ENCODE data around the gene DMD.
"Not testable (repeated sequence)": the region's sequence is repeated elsewhere in the genome, so short reads cannot be mapped to it uniquely, and the experiment has no call there.

Gene DMD

DNA sequence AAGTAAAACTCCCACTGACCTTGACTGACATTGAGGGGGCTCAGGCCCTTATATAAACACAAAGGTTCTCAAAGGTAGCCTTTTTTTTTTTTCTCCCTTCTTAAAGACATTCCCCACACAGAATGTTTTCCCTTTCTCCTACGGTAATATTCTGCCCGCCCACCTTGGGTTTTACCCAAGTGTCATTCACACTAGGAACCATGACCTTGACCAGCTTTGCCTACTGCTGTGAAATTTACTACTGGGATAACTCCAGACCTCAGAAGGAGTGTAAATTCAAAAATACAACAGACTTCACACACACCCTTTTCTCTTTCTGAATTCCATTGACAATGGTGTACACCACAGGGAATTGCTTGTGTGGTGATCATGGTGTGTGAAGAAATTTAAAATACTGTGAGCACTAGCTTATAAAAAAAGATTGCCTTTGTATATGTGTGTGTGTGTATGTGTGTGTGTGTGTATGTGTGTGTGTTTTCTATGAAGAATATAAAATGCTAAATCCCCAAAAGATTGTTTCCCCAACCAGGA is 1550.0 kb downstream of the DMD start:
- DNase-seq, result no peak

DNA sequence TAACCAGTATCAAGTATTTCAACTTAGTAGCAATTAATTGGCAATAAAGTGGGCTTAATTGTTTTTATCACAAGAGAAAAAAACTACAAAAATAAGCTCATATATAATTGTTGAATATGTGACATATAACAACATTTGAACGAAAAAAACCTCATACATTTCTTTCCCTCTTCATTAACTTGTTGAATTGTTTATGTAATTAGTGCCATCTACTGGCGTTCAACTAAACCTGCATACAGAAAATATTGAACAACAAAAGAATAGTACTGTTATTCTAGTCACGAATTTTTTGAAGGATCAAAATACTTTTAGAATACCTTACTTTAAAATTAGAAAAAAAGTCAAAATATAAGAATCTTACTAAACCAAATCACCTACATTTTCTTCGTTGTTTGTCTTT is 1553.0 kb downstream of the DMD start:
- no peak for DNase-seq

DNA sequence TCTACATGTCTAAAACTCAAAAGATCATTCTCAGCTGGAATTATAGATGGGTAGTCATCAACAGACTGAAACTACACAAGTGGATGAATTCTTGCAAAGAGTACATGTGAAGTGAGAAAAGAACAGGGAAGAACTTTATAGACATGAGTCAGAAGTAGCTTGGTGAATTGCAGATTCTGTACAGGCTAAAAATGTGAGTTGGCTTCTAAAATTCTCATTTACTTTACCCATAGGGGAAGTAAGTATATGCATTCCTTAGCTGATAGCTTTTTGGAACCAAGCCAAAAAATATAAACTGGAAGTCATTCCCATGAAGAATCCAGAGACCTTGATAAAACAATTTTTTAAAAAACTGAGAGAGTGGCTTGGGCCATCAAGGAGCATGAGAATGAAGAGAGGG is 1555.3 kb downstream of the DMD start:
- DNase-seq, result no peak

DNA sequence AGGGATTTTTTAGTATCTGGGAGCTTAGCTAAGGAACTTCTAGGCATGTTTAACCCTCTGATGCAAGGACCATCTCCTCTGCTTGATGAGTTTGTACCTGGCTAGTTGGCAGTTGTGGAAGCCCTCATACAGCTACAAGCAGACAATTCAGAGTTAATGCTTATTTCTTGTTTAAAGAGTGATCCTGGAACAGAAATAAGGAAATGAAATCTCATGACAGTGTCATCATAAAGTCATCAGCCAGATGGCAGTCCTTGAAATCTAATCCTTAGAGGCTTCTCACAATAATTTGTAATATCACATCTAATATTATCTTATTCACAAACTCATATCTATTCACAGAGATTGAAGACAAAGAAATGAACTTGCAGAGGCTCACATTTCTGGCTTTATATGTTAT is 1557.9 kb downstream of the DMD start:
- DNase-seq, result no peak

DNA sequence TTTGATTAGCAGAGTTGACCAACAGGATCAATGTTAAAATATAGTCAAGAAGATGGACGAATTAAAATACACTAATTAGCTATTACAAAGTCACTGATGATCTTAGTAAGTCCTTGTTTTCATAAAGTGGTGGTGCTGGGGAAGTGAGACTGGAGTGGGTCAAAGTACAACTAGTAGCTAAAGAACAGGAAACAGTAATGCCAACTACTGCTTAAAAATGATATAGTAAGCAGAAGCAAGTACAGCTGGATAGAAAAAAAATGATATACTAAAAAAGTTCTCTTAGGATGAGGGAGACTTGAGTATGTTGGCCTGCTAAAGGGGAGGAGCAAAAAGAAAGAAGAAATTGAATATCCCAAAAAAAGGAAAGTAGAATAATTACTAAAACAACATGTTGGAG is 1558.7 kb downstream of the DMD start:
- DNase-seq, result no peak

DNA sequence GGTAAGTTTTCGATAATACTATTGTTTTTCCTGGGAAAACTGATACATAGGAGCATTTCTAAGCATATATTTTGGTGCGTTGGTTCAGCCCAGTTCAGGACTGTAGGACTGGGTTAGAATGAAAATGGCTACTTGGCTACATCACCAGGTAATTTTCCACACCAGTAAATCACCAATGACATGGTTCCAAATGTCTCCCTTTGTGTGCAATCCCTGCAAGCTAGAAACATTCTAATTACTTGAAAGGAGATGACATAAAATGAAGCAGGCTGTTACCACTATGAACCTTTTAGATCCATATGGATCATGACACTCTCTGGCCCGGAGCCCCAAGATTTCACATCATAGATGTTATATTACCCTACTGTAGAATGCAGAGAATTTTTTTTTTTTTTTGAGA is 1562.1 kb downstream of the DMD start:
- no peak for DNase-seq

DNA sequence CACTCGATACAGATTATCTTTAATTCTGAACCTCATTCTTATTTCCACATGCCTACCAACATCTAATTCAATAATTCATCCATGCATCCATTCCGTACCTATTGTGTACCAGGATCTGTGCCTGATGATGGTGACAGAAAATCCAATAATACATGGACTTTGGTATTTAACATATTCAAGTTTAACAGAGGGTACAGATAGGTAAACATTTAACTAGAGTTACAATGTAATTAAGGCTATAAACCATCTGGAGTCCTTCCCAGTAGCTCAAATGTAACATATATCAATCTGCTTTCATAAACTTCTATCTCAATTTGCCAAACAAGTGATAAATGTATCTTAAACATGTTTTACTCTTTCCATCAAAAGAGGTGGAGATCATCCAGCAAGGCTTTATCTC is 1578.0 kb downstream of the DMD start:
- no peak for DNase-seq

DNA sequence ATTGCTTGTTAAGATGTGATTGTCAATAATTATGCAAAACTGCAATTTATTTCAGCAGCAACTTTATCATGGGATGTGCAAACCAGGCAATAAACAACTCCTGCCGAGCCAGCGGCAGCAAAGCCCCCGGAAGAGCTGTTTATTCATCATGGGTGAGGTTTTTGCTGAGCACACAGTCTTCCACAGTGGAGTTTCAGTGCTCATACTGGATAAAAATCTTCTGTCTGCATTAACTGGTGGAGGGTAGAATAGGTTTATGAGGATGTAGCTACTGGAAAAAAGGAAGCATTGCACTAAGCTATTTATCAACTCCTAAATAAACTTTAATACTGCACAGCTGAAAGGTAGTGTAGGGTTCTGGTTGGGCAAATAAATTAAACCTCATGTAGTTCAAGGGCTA is 1582.2 kb downstream of the DMD start:
- no peak for DNase-seq

DNA sequence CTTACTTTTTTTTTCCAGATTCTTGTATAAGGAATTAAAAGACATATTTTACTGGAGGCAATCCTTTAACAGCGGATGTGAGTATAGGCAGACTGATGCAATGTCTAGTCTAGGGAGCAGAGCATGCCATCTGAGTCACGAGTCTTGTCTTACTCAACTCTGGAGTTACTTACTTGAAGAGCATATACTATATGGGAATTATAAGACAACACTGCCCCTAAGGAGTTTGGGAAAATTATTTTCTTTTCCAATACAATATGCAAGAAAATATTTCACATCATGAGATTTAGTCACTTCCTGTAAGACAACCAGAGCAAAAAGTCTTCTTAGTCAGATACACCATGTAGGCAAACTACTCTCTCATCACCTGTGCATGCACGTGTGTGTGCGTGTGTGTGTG is 1602.2 kb downstream of the DMD start:
- DNase-seq, result no peak

DNA sequence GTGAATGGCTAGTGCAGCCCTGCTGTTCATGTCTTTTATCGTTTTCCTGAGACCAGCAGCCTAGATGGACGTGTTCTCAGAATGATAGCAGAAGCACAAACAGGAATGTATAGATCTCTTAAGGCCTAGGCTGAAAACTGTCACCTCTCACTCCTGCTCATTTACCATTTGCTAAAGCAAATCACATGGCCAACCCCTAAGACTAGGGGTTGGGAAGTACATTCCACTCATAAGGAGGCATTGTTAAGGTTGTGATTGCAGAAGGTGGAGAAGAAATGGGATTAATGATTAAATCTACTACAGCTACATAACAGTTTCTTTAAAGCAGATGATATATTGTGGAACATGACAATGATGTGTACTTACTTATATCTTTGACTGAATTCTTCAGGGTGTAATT is 1602.7 kb downstream of the DMD start:
- no peak for DNase-seq

DNA sequence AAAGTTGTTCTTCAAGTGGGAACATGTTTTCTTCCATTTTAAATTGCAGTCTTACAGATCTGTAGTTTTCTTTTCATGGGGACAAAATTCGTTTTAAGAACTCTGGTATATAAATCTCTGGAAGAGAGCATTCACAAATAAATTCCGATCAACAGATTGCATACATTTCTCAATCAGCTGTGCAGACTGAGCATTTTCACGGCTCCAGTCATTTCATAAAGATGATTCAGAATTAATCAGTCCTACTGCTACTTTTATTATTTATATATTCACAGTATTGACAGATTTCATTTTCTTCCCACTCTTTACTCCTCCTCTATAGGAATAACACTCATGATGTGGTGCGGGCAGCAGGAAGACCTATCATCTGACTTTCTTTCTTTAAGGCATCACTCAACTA is 1604.6 kb downstream of the DMD start:
- no peak for DNase-seq

DNA sequence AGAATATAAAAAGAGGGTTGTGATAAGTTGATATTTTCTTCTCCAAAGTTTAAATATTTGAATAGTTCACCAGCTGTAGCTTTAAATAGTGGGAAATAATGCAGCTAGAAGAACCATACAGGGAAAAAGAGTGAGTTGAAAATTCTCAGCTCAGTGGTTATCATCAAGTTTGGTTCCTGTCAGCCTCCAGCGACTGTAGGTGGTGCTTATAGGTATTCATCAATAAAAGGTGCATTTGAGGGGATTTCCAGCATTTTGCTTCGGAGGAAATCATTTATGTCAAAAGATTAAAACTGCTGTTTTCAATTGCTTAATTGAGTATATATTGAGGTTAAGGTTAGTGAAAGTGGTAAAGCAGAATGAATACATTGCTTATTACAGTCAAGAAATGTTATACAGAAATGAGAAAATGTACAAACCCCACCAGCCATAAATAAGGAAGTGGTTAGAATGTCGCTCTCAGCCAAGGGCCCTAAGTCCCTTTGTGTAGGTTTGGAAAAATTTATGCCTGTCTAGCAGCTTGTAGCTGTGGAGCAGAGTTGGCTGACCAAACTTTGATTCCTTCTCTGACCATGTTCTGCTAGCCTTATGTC is 1606.6 kb downstream of the DMD start:
- DNase-seq, result no peak

DNA sequence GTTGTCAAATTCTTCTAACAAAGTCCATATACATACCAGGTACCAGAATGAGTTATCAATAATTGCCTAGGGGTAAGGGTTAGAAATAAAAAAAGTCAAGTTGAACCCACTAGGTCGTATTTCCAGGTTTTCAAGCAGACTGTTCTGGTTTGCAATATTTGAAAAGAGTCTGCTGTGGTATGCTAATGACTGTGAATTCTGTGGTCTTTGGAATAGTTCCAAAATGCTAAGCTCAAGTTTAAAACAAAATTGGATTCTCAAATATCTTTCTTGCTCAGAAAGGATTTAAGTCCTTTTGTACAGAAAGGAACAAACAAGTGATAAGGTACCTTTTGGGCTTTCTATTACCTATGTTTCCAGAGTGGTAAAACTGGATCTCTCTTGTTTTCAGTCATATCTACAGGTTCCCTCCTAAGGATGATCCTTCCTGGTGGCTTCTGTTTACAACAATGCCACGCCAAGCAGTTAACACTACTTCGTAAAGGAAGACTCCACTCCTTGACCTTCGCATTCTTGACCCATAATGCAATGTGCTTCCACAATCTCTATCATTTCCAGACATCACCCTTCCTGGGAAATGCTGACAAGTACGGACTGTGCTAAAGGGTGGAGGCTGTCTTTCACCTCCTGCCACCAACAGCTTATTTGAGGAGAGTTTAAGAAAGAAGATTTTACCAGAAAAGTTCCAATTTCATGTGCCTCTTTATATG is 1607.8 kb downstream of the DMD start:
- DNase-seq, result no peak

DNA sequence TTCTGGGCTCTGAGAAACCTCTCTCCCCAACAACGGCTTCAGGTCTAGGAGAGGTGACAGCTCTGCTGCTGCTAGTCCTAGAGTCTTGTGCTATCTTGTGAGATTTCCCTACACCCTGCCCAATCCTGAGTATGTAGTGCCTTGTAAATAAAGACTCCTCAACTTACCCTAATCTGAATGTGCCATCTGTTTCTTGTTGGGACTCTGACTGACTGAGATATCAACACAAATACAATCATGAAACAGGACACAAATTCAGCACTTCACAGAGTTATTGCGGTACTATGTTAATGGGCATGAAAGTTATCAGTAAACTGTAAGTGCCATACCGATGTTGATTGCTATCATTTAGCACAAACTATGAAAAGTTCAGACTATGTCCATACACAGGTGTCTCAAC is 1610.5 kb downstream of the DMD start:
- DNase-seq, result no peak

DNA sequence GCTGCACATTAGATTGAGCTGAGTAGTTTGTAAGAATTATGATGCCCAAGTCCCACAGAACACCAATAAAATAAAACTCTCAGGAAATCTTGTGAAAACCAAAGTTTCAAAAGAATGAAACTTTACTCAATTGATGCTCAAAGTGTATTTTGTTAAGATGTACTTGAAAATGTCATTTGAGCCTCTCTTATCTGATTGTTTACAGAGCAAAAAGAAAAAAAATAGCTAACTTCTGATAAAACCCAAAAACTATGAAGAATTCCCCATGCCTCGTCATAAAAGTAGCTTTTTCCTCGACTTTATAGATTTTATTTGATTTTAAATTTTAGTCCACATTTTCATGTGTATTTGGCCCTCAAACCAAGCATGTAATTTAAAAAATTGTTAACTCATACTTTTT is 1618.0 kb downstream of the DMD start:
- DNase-seq, result no peak

DNA sequence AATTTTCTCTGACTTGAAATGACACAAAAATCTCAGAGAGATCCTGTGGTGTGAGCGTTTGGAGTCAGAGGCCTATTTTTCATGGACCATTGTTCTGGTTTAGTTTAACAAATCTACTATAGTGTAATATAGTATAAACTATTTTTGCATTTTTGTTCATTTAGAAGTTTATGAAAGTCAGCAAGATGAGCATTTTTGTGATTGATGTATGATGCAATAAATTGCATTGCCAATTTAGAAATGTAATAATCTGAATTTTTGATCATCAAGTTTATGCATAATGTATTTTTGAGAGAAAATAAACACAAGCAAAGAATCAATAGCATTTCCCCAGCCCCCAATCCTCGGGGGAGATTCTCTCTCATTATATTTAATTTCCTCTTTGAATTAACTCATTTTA is 1620.0 kb downstream of the DMD start:
- DNase-seq, result no peak

DNA sequence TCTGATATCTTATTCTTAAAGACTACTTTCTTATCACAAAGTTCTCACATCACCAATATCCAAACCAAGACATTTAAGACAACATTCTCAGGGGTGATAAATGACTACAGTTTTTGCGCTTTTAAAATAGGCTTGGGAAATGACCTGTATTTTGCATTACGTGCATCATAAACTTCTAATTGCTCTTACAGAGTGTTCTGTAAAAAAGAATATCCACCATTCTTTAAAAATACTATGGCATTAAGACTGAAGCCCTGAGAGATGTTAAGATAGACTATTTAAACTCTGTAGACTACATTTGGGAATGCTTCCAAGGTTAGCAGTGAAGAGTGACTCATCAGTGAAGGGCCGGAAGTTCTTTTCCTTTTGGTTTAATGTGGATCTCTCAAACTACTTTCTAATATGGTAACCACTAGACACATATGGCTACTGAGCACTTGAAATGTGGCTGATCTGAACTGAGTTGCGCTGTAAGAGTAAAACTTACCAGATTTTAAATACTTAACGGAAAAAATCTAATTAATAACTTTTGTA is 1620.7 kb downstream of the DMD start:
- DNase-seq, result no peak

DNA sequence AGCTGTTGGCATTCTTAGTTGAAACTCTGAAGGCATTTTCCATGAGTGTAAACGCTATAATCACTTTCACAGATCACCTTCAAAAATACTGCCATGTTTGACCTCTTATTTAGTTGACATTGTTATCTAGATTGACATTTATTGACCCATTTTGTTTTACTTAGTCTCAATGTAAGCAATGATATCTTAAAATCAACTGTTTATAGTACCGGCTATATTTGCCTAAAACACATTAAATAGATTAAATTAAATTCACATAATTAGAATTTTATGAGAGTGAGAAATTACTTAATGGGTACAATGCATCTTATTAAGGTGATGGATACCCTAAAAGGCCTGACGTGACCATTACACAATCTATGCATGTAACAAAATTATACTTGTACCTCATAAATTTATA is 1621.8 kb downstream of the DMD start:
- DNase-seq, result no peak

DNA sequence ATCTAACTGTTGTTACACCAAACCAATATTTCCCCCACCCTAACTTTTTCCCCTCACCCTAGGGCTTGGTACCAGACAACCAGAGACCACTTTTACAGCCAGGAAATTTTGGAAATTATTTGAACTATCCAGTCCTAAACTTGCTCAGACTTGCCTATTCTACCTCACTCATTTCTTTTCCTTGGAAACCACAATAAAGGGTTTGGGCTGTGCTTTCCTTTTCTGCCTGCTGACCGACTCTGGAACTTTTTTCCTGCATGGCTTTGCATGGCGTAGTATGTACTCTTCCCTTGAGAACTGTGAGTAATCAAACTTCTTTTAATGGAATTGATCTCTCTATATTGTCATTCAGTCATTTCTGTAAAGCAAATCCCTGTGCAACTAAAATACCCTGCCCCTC is 1623.0 kb downstream of the DMD start:
- no peak for DNase-seq

DNA sequence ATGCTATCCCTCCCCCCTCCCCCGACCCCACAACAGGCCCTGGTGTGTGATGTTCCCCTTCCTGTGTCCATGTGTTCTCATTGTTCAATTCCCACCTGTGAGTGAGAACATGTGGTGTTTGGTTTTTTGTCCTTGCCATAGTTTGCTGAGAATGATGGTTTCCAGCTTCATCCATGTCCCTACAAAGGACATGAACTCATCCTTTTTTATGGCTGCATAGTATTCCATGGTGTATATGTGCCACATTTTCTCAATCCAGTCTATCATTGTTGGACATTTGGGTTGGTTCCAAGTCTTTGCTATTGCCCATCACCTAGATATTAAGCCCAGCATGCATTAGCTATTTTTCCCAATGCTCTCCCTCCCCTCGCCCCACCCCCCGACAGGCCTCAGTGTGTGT is 1627.5 kb downstream of the DMD start:
- DNase-seq, result not testable (repeated sequence)

DNA sequence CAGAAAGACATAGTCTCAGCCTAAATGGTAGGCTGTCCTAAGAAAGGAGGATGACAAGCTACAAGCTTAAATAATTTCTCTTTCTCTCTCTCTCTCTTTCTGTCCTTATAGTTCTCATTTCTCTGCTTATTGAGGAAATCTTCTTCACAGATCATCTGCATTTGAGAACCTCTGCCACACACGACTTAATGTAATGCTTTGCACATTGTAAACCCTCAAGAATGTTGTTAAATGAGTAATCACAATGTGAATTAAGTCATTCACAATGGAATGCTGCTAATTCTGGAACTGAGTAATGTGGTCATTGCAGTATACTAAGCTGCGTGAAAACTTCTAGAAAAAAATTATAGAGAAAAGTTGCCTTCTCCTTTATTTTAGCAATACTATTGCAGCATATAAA is 1630.6 kb downstream of the DMD start:
- no peak for DNase-seq

DNA sequence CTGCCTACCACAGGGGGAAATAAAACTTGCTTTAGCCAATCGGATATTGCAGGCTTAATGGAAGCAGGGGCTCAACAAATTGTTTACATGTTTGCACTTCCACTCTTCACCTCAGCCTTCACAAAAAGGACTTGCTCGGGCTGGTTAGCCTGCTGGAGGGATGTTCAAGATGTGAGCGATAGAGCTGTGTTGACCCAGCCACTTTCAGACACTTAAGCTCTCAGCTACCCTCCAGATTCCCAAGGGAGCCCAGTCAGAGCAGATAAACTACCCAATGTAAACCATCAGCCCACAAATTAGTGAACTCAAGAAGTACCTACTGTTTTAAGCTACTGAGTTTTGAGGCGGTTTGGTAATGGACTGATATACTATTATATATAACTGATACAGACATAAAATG is 1631.1 kb downstream of the DMD start:
- DNase-seq, result no peak

DNA sequence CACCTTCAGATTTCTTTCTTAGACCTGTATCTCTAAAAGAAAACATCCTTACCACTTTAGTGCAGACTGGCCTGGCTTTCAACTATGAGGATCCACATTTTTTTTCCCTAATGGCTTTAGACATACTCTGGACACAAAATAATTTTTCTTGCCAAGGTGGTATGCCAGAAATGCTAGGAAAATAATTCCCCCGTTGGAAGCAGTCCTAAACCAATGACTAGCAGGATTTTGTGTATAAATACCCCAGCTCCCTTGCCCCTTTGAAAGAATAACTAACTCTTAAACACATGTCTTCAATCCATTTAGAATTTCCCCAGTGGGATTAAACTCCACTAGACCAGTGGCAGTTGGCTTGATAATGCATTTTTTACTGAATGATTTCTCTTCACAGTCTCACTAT is 1639.0 kb downstream of the DMD start:
- DNase-seq, result no peak

DNA sequence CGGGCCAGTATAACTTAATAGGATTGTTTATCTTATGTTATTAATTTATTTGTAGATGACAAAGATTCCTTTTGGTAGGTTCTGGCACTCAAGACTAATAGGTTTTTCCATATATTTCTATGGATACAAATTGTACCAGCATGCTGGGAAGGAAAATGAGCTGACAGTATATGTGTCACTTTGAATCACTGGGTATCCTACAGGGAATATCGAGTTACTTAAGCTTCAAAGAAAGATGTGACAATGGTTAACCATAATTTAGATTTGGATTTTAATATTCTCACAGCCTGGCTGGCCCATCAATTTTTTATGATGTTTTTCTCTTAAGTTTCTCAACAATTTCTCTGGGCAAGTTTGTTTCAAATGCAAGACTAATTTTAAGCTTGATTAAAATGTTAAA is 1640.7 kb downstream of the DMD start:
- no peak for DNase-seq

DNA sequence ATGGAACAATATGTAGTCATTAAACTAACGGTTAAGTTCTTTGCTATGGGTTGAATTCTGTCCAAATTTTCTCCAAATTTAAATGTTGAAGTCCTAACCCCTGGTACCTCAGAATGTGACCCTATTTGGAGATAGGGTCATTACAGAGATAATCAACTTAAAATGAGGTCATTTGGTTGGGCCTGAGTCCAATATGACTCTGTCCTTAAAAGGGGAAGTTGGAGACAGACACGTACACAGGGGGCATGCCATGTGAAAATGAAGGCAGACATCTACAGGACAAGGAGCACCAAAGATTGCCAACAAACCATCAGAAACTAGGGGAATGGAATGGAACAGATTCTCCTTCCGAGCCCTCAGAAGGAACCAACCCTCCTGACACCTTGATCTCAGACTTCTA is 1647.6 kb downstream of the DMD start:
- no peak for DNase-seq

All from activated CD4-positive, alpha-beta T cell treated with anti-CD3 and anti-CD28 coated beads for 4 hours (primary cell).